Subcutaneous adipose tissue (tissue), 4 donors: ENCODE results near the gene AHRR. TPM values are rescaled to one million over a fixed set of nuclear protein-coding genes. Genes with fewer than 3 reads are reported as not detected.

Source experiments
- total RNA-seq, 4 donors: library from RNA; depleted of rRNA; stranded (reverse); fragments of >200 nt; gene quantifications; one replicate each; pipeline ENCODE4 v1.1.0, GENCODE V29; 2016
- TF ChIP-seq, protein P1 (sequence below): fragments of 450-650 bp; IDR thresholded peaks from one replicate; pipeline ENCODE4 v1.5.1; 2016; ENCODE audit warnings: low read depth, mild to moderate bottlenecking, control low read depth, antibody characterized with exemption, moderate library complexity

Gene AHRR
- total RNA-seq, 4 donors from 2014 or later = 0.34 to 1.1 (median 0.46) TPM

DNA sequence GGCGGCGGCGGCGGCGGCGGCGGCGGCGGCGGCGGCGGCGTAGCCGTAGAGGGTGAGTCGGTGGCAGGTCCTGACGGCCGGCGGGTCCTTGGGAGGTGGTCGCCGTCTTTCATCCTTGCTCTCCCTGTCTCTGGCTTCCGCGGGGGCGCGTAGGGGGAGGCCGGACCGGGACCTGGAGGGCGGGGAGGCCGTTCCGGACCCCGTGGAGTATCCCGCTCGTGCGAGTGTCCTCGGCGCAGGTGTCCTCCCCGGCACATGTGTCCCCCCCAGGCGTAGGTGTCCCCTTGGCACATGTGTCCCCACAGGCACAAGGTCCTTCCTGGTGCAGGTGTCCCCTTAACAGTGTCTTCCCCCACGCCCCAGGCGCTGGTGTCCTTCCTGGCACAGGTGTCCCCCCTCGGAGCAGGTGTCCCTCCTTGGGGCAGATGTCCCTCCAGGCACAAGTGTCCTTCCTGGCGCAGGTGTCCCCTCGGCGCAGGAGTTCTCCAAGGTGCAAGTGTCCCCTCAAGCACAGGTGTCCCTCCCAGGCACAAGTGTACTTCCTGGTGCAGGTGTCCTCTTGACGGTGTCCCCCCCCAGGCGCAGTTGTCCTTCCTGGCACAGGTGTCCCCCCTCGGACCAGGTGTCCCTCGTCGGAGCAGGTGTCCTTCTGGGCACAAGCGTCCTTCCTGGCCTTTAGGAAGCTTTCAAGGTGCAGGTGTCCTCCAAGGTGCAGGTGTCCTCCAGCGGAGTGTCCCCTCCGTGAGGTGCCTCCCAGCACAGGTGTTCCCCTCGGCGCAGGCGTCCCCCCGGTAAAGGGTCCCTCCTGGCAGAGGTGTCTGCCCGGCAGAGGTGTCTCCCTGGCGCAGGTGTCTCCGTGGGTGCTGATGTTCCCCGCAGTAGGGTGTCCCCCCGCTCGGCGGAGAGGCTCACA is 122.0 kb downstream of the AHRR start:
- TF ChIP-seq, protein P1, sequence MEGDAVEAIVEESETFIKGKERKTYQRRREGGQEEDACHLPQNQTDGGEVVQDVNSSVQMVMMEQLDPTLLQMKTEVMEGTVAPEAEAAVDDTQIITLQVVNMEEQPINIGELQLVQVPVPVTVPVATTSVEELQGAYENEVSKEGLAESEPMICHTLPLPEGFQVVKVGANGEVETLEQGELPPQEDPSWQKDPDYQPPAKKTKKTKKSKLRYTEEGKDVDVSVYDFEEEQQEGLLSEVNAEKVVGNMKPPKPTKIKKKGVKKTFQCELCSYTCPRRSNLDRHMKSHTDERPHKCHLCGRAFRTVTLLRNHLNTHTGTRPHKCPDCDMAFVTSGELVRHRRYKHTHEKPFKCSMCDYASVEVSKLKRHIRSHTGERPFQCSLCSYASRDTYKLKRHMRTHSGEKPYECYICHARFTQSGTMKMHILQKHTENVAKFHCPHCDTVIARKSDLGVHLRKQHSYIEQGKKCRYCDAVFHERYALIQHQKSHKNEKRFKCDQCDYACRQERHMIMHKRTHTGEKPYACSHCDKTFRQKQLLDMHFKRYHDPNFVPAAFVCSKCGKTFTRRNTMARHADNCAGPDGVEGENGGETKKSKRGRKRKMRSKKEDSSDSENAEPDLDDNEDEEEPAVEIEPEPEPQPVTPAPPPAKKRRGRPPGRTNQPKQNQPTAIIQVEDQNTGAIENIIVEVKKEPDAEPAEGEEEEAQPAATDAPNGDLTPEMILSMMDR = no peak

DNA sequence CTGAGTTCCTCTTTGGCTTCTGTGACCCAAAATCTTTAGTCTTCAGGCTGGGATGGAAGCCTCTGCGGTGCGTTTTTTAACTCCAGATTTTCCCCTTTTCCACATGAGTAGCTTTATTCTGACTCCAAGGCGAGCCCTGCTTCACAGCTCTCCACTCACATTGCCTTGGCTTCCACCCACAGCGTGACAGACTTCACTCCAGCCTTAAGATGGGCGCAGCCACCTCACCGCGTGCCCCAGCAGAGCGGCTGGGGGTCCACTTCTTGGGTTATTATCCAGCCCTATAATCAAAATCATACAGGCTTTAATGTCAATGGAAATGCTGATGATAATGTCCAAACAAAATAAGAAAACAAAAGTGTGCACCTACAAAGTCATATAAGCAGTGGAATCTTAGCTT is 122.7 kb downstream of the AHRR start:
- TF ChIP-seq, protein P1 = no peak

DNA sequence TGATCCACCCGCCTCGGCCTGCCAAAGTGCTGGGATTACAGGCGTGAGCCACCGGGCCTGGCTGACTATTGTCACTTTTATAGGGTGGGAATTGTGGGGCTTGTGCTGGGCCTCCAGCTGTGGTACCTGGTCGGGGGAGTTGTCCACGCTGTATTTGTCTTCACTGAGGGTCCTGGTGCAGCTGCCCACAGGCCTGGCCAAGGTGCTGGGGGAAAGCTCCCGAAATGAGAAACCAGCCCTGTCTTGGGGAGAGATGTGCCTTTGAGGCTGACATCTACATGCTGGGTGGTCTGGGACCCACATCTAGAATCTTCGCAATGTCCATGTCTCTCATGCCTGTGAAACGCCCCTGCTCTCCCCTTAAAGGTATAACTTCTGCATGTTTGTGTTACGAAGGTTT is 124.1 kb downstream of the AHRR start:
- TF ChIP-seq, protein P1 = no peak

DNA sequence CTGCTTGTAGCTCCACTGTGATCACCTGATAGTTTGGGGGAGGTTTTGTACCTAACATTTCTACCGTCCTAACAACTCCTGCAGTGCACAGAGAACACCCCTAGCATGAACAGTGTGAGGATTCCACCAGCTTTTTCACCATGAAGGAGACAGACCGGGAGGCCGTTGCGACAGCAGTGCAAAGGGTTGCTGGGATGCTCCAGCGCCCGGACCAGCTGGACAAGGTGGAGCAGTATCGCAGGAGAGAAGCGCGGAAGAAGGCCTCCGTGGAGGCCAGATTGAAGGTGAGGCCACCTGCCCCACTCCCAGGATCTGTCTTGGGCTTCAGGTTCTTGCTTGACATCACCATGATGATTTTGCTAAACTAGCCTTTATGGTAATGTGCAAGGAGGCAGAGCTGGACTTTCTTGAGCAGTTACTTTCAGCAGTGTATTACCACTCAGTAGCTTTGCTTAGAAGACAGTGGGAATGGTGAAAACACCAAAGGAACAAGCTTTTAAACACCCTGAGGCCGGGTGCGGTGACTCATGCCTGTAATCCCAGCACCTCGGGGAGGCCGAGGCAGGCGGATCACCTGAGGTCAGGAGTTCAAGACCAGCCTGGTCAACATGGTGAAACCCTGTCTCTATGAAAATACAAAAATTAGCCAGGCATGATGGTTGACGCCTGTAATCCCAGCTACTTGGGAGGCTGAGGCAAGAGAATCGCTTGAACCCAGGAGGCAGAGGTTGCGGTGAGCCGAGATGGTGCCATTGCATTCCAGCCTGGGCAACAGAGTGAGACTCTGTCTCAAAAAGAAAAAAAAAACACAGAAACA is 124.8 kb downstream of the AHRR start:
- TF ChIP-seq, protein P1 = no peak

DNA sequence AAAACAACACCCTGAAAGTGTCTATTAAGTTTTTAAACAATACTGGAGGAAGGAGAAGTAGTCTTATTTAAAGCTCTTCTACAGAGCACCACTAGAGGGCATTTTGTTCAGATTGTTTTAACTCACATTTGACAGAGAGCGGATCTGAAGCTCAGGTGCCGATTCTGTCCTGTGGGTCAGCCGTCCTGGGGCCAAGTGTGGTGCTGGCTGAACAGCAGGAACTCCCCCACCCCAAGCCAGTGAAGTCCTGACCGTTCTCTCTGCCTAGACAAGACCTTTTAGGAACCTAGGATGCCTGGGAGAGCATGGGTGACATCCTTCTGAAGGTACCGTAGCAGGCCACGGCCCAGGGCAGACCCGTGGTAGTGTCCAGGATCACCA is 125.4 kb downstream of the AHRR start:
- TF ChIP-seq, protein P1 = no peak

DNA sequence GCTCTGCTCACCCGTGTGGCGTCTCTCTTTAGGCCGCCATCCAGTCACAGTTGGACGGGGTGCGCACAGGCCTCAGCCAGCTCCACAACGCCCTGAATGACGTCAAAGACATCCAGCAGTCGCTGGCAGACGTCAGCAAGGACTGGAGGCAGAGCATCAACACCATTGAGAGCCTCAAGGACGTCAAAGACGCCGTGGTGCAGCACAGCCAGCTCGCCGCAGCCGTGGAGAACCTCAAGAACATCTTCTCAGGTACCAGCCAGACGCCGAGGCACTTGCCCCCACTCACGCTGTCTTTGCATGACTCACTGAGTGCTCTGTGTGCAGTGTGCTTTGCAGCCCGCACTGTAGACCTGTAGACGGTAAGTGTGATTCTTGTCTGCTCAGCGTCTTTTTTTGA is 126.0 kb downstream of the AHRR start:
- TF ChIP-seq, protein P1 = no peak
